ENCODE results near the gene ZNF511. TPM values are rescaled to one million over a fixed set of nuclear protein-coding genes. Genes with fewer than 3 reads are reported as not detected.

ZNF511 gene
- total RNA-seq, 1 experiment from 2014 or later = 89.4 TPM

GRCh38 chr10:133312769-133313145, 4.0 kb downstream of the ZNF511 start:
- Histone ChIP-seq H2BK15ac (ENCODE audit: low read depth, low read length) (no peak overlapping the region), H2BK120ac (ENCODE audit: low read depth, low read length, poor library complexity, severe bottlenecking) (no peak overlapping the region), H3K14ac (ENCODE audit: insufficient read depth, low read length) (no peak overlapping the region), H3K18ac (ENCODE audit: insufficient read length, low read depth, low read length) (no peak overlapping the region), H3K9ac (ENCODE audit: extremely low read depth, insufficient read length, low read length) (no peak overlapping the region), H4K91ac (ENCODE audit: insufficient read length, low read depth, low read length) (no peak overlapping the region), H3K56ac (ENCODE audit: insufficient read length, low read depth, low read length) (no peak overlapping the region), H3K79me2 (ENCODE audit: insufficient read depth, low read length) (peaks cover 2% of the 10 kb centered on the region; the same call in 1 of the 2 replicates), H2BK5ac (ENCODE audit: insufficient read length, low read length) (no peak overlapping the region), H3K23me2 (ENCODE audit: insufficient read length, low read depth, low read length, poor library complexity, severe bottlenecking) (peaks cover 8% of the 10 kb centered on the region), H4K20me1 (ENCODE audit: control insufficient read depth, insufficient read depth, insufficient read length) (no peaks in the 10 kb centered on the region), H3K9me3 (ENCODE audit: control insufficient read depth, low read depth, low read length) (no peaks in the 10 kb centered on the region), H2AFZ (ENCODE audit: low read length) (no peak overlapping the region), H2BK20ac (ENCODE audit: low read depth, low read length, poor library complexity, severe bottlenecking) (no peak overlapping the region), H3K79me1 (ENCODE audit: insufficient read depth, low read depth, low read length, poor library complexity, severe bottlenecking) (no peaks in the 10 kb centered on the region), H2BK12ac (ENCODE audit: insufficient read length, low read depth, low read length) (no peak overlapping the region), H3K4ac (ENCODE audit: low read depth, low read length) (no peak overlapping the region), H3K4me2 (ENCODE audit: insufficient read depth, insufficient read length, low read length) (no peak overlapping the region), H4K8ac (replicated peaks; ENCODE audit: insufficient read length, low read depth, low read length) (no peak overlapping the region), H3K27ac (ENCODE audit: insufficient read length, low read depth, low read length) (no peak overlapping the region), H4K5ac (ENCODE audit: insufficient read length, low read depth, low read length) (no peak overlapping the region), H3K23ac (ENCODE audit: insufficient read length, low read depth, low read length) (no peak overlapping the region), H3K27me3 (ENCODE audit: insufficient read depth, low read length) (no peaks in the 10 kb centered on the region), H3T11ph (ENCODE audit: low read length) (no peak overlapping the region), H2AK5ac (ENCODE audit: insufficient read length, low read length) (no peak overlapping the region), H3K4me1 (ENCODE audit: insufficient read depth, low read length) (no peaks in the 10 kb centered on the region)
- DNase-seq = no peak
- no peak overlapping the region for H3K27ac Mint-ChIP-seq
- H3K4me1 Mint-ChIP-seq = peaks cover 6 to 13% of the 10 kb centered on the region in 2 experiments
- no peaks in the 10 kb centered on the region; a peak in 2 of 5 replicates for H3K9me3 Mint-ChIP-seq
- no CpG with 5 or more reads among the region's 9 CpGs for WGBS (ENCODE audit: extremely low coverage, insufficient read length, low lambda C conversion rate)
- peaks cover 2% of the 10 kb centered on the region for H3K27me3 Mint-ChIP-seq (ENCODE audit: low read depth)
- peaks cover 4 to 34% (median 23%) of the 10 kb centered on the region in 3 experiments; a peak in 6 of 7 replicates for H3K36me3 Mint-ChIP-seq (ENCODE audit: insufficient read depth in 1 of 3, low read depth in 3 of 3)
- H3K4me3 Mint-ChIP-seq = no peak overlapping the region
- TF ChIP-seq, protein P1, sequence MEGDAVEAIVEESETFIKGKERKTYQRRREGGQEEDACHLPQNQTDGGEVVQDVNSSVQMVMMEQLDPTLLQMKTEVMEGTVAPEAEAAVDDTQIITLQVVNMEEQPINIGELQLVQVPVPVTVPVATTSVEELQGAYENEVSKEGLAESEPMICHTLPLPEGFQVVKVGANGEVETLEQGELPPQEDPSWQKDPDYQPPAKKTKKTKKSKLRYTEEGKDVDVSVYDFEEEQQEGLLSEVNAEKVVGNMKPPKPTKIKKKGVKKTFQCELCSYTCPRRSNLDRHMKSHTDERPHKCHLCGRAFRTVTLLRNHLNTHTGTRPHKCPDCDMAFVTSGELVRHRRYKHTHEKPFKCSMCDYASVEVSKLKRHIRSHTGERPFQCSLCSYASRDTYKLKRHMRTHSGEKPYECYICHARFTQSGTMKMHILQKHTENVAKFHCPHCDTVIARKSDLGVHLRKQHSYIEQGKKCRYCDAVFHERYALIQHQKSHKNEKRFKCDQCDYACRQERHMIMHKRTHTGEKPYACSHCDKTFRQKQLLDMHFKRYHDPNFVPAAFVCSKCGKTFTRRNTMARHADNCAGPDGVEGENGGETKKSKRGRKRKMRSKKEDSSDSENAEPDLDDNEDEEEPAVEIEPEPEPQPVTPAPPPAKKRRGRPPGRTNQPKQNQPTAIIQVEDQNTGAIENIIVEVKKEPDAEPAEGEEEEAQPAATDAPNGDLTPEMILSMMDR (conservative IDR thresholded peaks at IDR 0.05) = no peak
